ENCODE measurements around the gene ATP5PO.

DNA sequence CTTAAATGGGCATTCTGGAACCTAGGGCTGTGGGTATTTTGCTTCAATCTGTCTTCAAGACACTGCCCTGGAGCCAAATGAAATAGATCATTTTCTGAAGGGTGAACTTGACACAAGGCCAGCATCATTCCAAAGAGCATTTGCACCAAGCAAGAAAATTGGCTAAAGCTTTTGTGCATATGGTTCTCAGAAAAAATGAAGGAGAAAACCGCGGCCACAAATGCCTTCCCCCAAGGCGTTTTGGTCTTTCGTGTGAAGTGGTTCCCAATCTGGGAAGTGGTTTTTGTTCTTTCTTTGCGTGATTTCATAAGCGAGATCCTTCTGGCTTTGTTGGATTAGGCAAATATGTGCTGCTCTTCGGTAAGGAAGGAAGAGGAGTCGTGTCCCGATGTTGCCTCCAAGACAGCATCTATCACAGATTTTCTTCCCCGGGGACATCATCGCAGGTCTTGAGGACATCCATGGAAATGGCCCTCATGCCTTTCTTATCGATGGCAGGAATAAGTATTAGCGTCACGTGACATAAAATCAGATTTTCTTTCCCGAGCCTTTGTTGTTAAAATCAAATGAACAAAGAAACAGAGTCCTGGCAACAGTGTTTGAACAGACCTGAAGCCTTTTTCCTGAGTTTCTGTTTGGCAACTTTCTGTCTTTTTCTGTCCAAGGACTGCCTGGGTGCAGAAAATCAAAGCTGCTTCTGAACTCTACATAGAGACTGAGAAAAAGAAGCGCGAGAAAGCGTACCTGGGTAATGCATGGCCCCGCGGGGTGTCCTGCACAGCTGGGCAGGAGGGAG is 31.0 kb downstream of the ATP5PO start:
- TF ChIP-seq, protein P1, sequence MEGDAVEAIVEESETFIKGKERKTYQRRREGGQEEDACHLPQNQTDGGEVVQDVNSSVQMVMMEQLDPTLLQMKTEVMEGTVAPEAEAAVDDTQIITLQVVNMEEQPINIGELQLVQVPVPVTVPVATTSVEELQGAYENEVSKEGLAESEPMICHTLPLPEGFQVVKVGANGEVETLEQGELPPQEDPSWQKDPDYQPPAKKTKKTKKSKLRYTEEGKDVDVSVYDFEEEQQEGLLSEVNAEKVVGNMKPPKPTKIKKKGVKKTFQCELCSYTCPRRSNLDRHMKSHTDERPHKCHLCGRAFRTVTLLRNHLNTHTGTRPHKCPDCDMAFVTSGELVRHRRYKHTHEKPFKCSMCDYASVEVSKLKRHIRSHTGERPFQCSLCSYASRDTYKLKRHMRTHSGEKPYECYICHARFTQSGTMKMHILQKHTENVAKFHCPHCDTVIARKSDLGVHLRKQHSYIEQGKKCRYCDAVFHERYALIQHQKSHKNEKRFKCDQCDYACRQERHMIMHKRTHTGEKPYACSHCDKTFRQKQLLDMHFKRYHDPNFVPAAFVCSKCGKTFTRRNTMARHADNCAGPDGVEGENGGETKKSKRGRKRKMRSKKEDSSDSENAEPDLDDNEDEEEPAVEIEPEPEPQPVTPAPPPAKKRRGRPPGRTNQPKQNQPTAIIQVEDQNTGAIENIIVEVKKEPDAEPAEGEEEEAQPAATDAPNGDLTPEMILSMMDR (optimal IDR thresholded peaks at IDR 0.05 in 1 of 3, IDR thresholded peaks at IDR 0.05 in 1 of 3, conservative IDR thresholded peaks at IDR 0.05 in 1 of 3; ENCODE audit: extremely low read depth in 1 of 3, insufficient read depth in 2 of 3, low read length in 3 of 3) = no peak
- peak; percentile 14 for TF ChIP-seq EZH2 (IDR thresholded peaks at IDR 0.05; ENCODE audit: low read length)
